ENCODE measurements around the gene NBAS.

NBAS gene

DNA sequence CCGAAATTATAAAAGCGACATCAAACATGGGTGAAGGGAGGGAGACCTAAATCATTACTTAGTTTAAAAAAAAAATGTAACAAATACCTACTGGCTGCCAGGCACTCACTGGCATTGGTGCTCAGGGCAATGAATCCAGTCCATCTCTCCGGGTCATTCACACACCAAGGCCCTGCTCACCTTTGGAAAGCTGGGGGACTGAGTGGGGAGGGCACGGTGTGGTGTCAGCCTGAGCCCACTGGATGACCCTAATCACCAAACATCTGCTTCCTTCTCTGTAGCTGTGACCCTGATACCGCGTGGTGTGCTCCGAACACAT, 30.2 kb upstream of the NBAS start:
- no peak for DNase-seq (ENCODE audit: low spot score)

DNA sequence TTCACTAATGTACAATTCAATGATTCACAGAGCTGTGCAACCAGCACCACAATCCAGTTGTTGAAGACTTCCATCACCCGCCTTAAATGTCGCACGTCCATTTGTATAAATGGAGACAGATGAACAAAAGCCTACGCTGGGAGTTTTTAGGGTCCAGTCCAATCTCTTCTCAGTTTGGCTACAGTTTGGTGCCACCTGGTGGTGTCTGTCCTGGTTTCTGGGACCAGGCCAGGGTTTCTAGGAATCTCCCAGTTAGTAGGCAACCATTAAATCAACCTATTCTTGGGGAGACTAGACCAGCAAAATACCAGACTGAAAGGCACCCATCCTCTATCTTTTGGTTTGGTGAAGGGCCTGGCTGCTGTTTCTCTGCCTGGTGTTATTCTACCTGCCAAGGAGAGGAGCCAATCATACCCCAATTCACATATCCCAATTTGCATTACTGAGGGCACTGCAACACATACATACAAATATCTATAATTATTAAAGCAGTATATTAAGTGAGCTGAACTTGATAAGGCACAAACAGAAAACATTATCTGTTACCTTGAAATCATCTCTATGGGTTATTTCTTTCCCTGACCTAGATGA, 27.3 kb upstream of the NBAS start:
- peak; percentile 50 for DNase-seq (ENCODE audit: low spot score)

DNA sequence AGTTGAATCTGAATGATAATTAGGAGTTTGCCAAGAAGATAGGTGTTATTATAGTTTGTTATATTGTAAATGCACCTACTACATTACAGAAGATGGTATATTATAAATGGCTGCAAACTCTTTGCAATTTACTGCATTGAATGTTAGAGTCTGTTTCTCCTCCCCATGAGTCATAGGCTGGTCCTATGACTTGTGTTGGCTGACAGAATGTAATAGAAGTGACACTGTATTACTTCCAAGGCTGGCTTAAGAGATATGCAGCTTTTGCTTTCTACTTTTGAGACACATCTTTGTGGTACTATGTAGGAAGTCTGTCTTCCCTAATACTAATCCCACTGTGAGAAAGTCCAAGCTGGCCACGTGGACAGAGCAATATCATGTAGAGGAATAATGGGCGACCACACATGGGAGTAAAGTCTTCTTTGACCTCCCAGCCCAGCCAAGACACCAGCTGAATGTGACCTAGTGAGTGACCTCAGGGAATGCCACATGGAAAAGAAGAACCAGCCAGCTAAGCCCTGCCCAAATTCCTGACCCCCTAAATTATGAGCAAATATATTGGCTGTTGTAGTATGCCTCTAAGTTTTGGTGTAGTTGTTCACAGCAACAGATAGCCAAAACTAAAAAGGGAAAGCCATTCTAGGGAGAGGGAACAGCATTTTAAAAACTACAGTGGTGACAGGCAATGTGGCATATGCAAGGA, 23.8 kb upstream of the NBAS start:
- DNase-seq (ENCODE audit: low spot score), result peak; percentile 83

DNA sequence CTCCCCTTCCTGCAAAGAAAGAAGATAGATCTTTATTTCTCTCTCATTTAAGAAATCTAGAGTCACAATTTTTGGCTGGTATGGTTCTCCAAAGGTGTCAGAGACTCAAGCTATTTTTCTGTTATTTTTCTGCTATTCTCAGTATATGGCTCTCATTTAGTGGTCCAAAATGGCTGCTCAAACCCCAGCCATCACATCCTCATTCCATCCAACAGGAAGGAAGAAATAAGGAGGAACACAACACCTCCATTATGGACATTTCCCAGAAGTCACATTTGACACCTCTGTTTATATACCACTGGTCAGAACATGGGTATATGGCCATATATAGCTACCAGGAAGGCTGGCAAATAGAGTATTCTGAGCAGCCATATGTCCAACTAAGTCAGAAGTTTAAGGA, 23.2 kb upstream of the NBAS start:
- no peak for DNase-seq (ENCODE audit: low spot score)

DNA sequence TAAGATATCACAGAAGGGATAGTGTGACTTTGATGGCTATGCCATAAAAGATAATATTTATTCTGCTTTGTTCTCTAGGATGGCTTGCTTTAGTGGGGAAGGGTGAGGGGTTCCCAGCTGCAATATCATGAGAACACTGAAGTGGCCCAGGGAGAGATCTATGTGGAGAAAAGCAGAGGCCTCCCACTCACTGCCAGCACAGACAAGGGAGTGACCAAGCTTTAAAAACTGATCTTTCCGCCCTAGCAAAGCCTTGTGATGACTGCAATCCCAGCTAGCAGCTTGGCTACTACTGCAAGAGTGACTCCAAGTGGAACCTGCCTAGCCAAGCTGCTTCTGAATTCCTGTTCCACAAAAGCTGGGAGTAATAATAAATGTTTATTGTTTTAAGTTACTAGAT, 22.7 kb upstream of the NBAS start:
- no peak for DNase-seq (ENCODE audit: low spot score)

DNA sequence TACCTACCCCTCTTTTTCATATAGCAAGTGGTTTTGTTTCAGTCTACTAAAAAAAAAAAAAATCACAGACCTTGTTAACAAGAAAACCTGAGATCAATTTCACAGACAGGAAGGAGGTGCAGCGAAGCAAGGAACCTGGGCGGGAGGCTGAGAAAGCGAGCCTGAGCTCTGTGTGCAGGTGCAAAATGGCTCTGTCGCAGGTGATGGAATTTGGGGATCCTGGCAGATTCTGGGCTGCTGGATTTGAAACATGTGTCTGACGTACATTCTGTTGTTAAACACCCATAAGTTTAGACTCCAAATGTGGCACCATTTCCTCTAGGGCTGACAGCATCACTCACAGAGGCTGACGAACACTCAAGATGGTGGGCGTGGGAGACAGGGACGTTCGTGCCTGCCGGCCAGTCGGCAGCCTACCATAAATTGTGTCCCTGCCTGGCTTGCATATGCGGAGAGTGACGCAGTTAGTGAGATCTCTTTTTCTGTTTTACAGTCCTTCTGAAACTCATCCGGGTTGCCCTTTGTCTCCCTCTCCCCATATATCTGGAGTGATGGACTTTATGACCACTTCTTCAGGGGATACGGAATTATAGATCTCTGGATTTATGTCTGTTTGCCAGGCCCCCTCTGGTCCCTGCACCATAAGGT, 21.7 kb upstream of the NBAS start:
- DNase-seq (ENCODE audit: low spot score), result no peak

DNA sequence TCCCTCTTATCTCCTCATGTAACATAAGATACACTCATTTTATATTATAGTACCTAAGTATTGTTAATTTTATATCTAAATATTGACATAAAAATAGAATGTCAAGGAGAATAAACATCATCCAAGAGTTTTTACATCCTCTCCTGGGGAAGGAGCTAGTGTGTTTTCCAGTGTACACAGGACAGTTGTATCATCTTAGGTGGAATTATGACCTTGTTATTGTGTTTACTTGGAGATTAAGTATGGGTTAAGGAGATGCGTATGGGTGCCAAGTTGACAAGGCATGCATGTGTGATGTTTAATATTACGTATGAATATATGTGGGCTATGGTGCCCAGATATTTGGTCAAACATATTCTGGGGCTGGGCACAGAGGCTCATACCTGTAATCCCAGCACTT, 19.3 kb upstream of the NBAS start:
- no peak for DNase-seq (ENCODE audit: low spot score)

DNA sequence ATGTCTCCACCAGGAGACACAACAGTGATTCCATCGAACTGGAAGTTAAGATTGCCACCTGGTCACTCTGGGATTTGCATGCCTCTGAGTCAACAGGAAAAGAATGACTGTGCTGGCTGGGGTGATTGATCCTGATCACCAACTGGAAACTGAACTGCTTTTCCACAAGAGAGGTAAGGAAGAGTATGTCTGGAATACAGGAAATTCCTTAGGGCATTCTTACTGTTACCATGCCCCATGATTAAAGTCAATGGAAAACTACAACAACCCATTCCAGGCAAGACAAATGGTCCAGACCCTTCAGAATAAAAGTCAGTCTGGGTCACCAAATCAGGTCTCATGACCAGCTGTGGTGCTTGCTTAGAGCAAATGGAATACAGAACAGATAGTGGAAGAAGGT, 18.5 kb upstream of the NBAS start:
- DNase-seq (ENCODE audit: low spot score), result no peak

DNA sequence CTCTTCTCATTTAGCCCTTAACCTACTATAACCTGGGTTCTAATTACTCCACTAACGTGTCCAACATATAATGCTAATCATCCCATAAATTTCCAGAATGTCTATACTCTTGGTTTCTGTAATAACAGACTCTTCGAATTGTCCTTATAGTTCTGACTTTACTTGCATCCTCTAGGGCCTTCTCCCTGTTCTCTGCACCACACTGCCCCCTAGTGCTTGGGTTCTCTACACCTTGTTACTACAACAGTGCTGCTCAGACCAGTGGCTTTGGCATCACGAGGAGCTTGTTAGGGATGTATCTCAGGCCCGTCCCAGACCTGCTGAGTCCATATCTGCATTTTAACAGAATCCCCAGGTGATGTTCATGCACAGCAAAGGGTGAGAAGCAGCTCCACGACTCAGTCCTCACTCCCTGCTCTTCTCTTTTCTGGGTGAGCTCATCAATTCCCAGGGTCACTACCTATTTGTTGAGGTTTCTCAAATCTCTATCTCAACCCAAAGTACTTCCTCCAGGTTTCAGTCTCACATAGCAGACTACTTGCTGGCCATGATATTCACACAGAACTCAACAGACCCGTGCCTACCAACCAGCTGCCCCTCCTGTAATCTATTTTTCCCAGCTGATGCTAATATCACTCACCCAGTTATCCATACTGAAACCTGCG, 16.1 kb upstream of the NBAS start:
- DNase-seq (ENCODE audit: low spot score), result peak; percentile 61

DNA sequence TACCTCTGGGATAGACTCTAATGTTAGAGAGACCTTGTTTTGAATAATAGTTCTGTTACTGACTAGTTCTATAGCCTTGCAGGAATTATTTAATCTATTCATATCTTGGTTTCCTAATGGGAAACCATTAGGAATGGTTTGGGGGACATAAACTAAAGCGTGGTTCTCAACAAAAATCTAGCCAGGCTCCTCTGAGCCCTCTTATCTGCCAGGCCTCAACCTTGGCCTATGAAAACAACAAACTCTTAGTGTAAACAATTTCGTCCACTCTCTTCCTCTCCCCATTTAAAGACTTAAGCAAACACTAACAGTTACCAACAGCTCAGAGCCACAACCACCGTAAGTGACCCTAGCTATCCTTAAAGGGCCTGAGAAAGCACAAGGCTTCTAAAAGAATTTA, 10.6 kb upstream of the NBAS start:
- no peak for DNase-seq (ENCODE audit: low spot score)

DNA sequence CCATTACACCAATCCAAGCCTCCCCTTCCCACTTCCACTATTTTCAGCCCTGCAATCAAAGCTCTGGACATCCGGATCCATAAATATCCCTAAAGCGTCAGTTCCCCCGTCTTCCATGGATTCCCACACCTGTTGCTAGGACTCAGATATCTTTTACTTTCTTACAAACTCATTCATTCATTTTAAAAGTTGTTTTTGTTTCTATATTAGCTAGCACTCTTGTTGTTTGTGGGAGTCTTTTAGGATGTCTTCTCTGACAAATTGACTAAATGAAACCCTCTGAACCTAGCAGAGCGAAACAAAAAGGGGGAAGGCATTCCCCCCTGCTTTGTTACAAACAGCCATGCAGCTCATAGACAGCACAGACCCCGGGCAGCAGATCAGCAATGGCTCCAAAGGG, 9.0 kb upstream of the NBAS start:
- DNase-seq (ENCODE audit: low spot score), result no peak

DNA sequence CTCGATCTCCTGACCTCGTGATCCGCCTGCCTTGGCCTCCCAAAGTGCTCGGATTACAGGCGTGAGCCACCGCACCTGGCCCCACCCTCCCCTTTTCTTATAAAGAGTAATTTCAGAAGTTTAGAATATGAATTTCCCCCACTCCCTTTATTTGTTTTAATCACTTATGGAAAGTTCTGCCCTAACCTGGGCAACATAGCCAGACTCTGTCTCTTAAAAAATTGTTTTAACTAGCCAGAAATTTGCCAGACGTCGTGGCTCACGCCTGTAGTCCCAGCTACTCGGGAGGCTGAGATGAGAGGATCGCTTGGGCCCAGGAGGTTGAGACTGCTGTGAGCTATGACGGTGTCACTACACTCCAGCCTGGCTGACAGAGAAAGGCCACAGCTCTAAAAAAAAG, 7.7 kb upstream of the NBAS start:
- no peak for DNase-seq (ENCODE audit: low spot score)

DNA sequence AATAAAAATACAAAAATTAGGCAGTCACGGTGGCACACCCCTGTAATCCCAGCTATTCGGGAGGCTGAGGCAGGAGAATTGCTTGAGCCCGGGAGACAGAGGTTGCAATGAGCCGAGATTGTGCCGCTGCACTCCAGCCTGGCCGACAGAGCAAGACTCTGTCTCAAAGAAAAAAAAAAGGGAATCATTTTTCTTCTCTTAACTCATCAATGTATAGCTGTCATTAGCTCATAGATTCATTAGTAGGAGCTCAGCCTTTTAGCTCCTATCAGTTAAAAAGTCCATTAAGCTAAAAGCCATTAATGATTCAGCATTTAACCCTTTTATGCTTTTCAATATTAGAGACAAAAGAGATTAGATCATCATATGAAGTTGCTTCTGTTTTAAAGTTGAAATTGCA, 5.8 kb upstream of the NBAS start:
- DNase-seq (ENCODE audit: low spot score), result no peak

DNA sequence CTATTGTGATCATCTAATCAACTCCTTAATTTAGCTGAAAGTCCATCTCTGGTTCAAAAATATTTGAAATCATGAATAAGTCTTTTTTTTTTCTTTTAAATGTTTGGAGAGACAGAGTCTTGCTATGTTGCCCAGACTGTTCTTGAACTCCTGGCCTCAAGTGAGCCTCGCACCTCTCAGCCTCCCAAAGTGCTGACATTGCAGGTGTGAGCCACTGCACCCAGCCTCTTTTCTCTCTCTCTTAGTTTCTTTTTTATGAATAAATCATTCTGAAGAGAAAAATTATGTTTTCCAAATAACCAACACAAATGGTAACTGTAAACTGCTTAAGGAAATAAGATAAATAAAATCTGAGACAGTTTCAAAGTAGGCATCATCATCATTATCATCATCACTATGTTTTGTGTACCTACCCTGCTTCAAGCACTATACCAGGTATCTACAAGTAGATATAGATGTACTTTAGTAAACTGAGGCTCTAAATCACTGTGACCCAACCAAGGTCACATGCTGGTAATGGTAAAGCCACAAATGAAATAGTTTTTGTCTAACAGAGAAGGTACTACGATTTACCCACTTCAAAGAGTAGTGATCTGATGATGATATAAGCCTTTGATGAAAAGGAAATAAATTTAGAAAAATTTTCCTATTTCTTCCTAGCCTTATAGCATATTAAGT, 5.0 kb upstream of the NBAS start:
- no peak for DNase-seq (ENCODE audit: low spot score)

DNA sequence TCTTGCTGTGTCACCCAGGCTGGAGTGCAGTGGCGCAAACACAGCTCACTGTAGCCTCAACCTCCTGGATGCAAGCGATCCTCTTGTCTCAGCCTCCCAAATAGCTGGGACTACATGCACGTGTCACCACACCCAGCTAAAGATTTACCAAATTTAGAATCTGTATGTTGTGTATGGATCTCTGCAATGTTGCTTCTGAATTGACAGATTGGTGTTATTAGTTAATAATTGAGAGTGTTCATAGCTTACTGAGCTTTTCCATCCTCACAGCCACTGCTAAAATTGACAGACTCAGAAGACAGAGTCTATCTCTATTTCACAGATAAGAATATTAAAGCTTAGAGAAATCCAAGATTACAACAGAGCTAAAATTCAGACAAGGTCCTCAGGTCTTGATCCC, 4.3 kb upstream of the NBAS start:
- no peak for DNase-seq (ENCODE audit: low spot score)

DNA sequence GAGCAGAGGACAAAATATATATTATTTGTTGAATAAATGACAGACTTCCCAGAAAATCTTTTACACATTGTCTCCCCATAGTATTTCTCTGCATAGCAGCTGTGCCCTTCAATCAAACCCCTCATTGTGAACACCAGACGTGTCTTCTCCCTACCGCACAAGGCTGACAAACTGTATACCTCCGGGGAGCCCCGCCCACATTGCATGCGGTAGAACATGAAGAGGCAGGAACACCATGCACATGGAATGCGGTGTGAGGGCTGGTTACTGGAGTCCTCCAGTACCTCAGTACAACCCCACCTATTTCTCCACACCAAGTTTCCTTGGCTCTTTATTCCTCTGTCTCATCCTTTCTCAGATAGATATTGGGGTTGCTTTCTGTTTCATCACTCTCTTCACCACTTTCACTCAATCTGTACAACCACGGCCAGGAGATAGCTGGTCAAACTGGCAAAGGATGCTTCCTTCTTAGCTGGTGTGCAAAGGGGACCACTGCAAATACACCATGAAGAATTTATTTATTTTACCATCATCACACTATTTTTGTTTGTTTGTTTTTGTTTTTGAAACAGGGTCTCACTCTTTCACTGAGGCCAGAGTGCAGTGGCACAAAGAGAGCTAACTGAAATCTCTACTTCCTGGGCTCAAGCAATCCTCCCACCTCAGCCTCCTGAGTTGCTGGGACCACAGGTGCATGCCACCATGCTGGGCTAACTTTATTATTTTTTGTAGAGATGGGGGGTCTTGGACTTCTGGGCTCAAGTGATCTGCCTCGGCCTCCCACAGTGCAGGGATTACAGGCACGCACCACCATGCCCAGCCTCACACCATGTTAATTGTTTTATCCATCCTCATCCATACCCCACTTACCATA, 2.3 kb upstream of the NBAS start:
- DNase-seq (ENCODE audit: low spot score), result no peak

DNA sequence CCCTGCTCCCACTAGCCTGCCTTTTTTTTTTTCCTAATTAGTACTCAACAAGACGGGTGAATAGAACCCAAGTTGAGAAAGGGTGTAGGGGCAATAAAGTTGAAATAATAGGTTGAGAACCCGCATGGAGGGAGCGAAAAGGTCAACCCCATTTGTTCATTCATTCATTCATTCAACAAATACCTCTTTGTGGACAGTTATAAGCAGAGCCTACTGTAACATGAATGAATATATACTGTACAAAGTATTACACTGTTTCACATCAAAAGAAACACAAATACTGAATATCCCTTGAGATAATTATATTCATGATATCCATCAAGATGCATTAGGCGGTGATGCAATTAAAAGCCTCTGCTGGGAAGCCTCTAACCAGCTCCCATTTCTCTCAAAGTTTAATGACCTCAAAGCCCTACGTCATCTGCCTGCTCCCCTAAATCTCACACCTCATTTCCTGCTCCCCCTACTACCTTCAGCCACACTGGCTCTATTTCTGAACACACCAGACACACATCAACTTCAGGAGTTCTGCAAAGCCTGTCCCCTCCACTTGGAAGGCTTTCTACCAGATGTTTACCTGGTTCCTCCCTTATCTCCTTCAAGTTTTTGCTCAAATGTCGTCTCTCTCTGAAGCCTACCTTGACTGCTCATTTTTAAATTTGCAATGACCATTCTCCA, 1.4 kb upstream of the NBAS start:
- DNase-seq (ENCODE audit: low spot score), result peak; percentile 69

DNA sequence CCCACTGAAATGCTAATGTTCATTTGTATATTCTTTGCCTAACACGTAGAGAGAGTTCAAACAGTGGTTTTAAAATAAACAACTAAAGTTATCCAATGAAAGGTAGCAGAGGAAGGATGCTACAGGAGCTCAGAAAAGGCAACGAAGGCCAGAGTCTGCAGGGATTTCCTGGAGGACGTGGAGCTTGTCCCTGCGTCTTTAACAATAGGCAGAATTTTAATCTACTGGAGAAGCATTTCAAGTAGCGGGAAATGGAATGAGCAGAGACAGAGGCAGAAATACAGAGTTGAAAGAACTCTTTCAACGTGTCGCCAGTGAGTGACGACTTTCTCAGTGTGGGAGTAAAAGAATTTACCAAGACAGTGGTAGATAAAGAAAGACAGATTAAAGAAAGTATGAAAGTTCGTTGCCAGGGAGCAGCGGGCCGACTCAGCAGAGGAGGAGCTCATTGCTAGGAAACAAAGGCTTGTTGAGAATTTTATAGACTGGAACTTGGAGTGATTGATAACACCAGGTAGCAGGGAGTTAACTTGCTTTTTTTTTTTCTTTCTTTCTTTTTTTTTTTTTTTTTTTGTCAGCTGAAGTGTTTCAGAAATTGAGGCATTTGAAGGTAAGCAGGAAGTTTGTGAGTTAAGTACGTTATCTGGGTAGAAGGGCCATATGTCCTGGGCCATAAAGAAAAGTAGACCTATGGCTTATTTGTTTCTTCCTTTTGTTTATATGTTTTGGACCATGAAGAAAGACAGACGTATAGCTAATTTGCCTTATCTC, 625 bp upstream of the NBAS start:
- DNase-seq (ENCODE audit: low spot score), result peak; percentile 69

DNA sequence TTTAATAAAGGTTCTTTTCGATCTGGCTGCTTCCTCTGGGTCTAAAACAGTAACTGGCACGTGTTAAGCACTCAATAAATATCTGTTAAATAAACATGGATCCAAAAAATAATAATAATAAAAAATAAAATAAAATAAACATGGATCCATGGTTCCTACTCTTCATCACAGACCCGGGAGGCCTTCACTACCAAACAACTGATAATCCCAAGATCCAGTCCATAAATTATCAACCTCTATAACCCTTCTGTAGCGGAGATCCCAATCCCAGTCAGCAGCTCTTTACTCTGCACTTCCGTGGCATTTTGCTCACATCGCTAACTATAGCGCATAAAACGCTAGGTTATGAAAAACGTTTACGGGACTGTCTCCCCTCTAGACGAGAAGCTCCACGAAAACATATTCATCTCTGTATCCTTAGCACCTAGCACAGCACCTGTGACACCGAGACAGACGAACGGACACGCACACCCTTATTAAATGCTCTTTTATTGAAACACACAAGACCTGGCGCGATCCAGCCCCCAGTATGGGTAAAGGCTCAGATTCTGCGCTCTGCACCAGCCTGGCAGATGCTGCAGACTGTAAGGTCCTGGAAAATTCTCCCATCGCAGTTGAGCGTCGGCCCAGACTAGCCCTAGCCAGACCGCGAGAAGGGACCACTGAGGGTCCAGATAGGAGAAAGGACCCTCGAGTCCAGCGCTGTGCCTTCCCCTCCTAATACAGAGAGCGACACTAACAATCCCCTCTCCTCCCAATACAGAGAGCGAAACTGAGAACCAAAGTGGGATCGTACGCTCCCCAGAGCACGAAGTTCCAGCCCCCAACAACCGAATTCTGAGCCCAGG, 770 bp downstream of the NBAS start:
- no peak for DNase-seq (ENCODE audit: low spot score)

All from COLO829 (cell line).